ENCODE measurements around the gene ESYT1.

GRCh38 chr12:56146492-56147460 lies 18.7 kb downstream of the ESYT1 start:
- no peak for TF ChIP-seq KDM1A (IDR thresholded peaks at IDR 0.05)
- TF ChIP-seq POLR2A (conservative IDR thresholded peaks at IDR 0.05): peak; percentile 68; the same call in 1 of the 2 replicates
- TF ChIP-seq, protein P1, sequence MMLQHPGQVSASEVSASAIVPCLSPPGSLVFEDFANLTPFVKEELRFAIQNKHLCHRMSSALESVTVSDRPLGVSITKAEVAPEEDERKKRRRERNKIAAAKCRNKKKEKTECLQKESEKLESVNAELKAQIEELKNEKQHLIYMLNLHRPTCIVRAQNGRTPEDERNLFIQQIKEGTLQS (IDR thresholded peaks at IDR 0.05): no peak
- TF ChIP-seq, protein P1 (CRISPR knock-in tag; conservative IDR thresholded peaks at IDR 0.05): no peak
- no peak for TF ChIP-seq ZNF431 (CRISPR knock-in tag; IDR thresholded peaks at IDR 0.05)
- no peak for TF ChIP-seq EP300 (IDR thresholded peaks at IDR 0.05; ENCODE audit: low read length)
- TF ChIP-seq MAX (CRISPR knock-in tag; IDR thresholded peaks at IDR 0.05): no peak

All from K562 (cell line).